Endodermal cell (in vitro differentiated cells): Measurements from ENCODE around the gene GINS2. TPM values are rescaled to one million over a fixed set of nuclear protein-coding genes. Genes with fewer than 3 reads are reported as not detected.

Source experiments
- DNase-seq: peaks from one replicate; pipeline ENCODE4 v3.0.0-alpha.2; 2017
- H3K27ac ChIP-seq: 2 replicates; pipeline ENCODE4 v1.5.1; 2013; ENCODE audit warnings: mild to moderate bottlenecking, low read depth, low read length, moderate library complexity
- H3K27me3 ChIP-seq: 2 replicates; pipeline ENCODE4 v1.6.1; 2013; ENCODE audit warnings: mild to moderate bottlenecking, low read length, moderate library complexity; ENCODE audit not compliant: insufficient read depth, control insufficient read depth, poor library complexity, severe bottlenecking
- H3K36me3 ChIP-seq: 2 replicates; pipeline ENCODE4 v1.7.0; 2013; ENCODE audit warnings: mild to moderate bottlenecking, low read length, moderate library complexity; ENCODE audit not compliant: control insufficient read depth, insufficient read depth
- H3K4me1 ChIP-seq: one replicate; pipeline ENCODE4 v1.7.0; 2013; ENCODE audit warnings: low read length; ENCODE audit not compliant: control insufficient read depth, insufficient read depth
- H3K4me3 ChIP-seq: 2 replicates; pipeline ENCODE4 v1.5.1; 2013; ENCODE audit warnings: mild to moderate bottlenecking, low read length, moderate library complexity
- H3K9ac ChIP-seq: 2 replicates; pipeline ENCODE4 v1.6.1; 2013; ENCODE audit warnings: mild to moderate bottlenecking, low read length, moderate library complexity; ENCODE audit not compliant: poor library complexity, severe bottlenecking; ENCODE audit errors: extremely low read depth
- H3K9me3 ChIP-seq: 2 replicates; pipeline ENCODE4 v1.6.1; 2013; ENCODE audit warnings: mild to moderate bottlenecking, low read length, moderate library complexity; ENCODE audit not compliant: control insufficient read depth
- H3K27ac Mint-ChIP-seq: 2 replicates; pipeline ENCODE4 v1.8.0; 2020; ENCODE audit warnings: mixed read lengths
- H3K27me3 Mint-ChIP-seq: 2 replicates; pipeline ENCODE4 v1.8.0; 2021; ENCODE audit warnings: mild to moderate bottlenecking, mixed read lengths; ENCODE audit not compliant: insufficient read depth
- H3K36me3 Mint-ChIP-seq: 2 replicates; pipeline ENCODE4 v1.8.0; 2020; ENCODE audit warnings: low read depth, mixed read lengths
- H3K4me1 Mint-ChIP-seq: 2 replicates; pipeline ENCODE4 v1.8.0; 2020; ENCODE audit warnings: mixed read lengths
- H3K4me3 Mint-ChIP-seq: 2 replicates; pipeline ENCODE4 v1.8.0; 2020; ENCODE audit warnings: mild to moderate bottlenecking, moderate library complexity, mixed read lengths
- H3K9me3 Mint-ChIP-seq: 2 replicates; pipeline ENCODE4 v1.8.0; 2020; ENCODE audit warnings: mild to moderate bottlenecking, mixed read lengths
- WGBS, 2 experiments: methylation state at CpG; one replicate each; pipeline versions ENCODE4 v1.1.5 to v1.1.7; 2013; ENCODE audit warnings: missing lambda C conversion rate in 2 of 2, mixed read lengths in 1 of 2; ENCODE audit not compliant: insufficient coverage in 1 of 2, insufficient read length in 1 of 2; 5-methylcytosine and 5-hydroxymethylcytosine counted together
- total RNA-seq, 2 donors: library from RNA; stranded (reverse); fragmentation: NEBNext Ultra II Directional in 1 of 2; extraction: Animal tissue kit (Norgen Biotek cat#: 25700) in 1 of 2; gene quantifications; 2 replicates in 1 of 2; 3 replicates in 1 of 2; pipeline ENCODE4 v1.2.1, GENCODE V29; 2021
- TF ChIP-seq, protein P1 (sequence below): fragments of 200-600 bp; sonication (generic); conservative IDR thresholded peaks from 2 replicates; pipeline ENCODE4 v1.5.0; 2021; ENCODE audit warnings: antibody characterized with exemption, mild to moderate bottlenecking

The GINS2 gene
- total RNA-seq, 2 donors from 2014 or later = 32.8 to 42.3 TPM

GRCh38 chr16:85654251-85655095, 34.3 kb downstream of the GINS2 start:
- H3K9me3 Mint-ChIP-seq = no peaks in the 10 kb centered on the region
- peaks cover 65% of the 10 kb centered on the region for H3K36me3 ChIP-seq
- 93 to 99% methylated on average over 14 to 41 of the region's 41 CpGs for WGBS, 2 experiments
- no peak overlapping the region for H3K4me3 Mint-ChIP-seq
- H3K27me3 Mint-ChIP-seq = no peaks in the 10 kb centered on the region
- H3K27me3 ChIP-seq = no peaks in the 10 kb centered on the region
- no peaks in the 10 kb centered on the region for H3K4me1 ChIP-seq
- TF ChIP-seq, protein P1, sequence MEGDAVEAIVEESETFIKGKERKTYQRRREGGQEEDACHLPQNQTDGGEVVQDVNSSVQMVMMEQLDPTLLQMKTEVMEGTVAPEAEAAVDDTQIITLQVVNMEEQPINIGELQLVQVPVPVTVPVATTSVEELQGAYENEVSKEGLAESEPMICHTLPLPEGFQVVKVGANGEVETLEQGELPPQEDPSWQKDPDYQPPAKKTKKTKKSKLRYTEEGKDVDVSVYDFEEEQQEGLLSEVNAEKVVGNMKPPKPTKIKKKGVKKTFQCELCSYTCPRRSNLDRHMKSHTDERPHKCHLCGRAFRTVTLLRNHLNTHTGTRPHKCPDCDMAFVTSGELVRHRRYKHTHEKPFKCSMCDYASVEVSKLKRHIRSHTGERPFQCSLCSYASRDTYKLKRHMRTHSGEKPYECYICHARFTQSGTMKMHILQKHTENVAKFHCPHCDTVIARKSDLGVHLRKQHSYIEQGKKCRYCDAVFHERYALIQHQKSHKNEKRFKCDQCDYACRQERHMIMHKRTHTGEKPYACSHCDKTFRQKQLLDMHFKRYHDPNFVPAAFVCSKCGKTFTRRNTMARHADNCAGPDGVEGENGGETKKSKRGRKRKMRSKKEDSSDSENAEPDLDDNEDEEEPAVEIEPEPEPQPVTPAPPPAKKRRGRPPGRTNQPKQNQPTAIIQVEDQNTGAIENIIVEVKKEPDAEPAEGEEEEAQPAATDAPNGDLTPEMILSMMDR = no peak
- no peak overlapping the region for H3K4me3 ChIP-seq
- no peak overlapping the region for H3K27ac ChIP-seq
- H3K36me3 Mint-ChIP-seq = peaks cover 59% of the 10 kb centered on the region
- no peak for DNase-seq
- no peaks in the 10 kb centered on the region for H3K4me1 Mint-ChIP-seq
- H3K9me3 ChIP-seq = no peaks in the 10 kb centered on the region
- H3K9ac ChIP-seq = no peak overlapping the region
- no peak overlapping the region for H3K27ac Mint-ChIP-seq

DNA sequence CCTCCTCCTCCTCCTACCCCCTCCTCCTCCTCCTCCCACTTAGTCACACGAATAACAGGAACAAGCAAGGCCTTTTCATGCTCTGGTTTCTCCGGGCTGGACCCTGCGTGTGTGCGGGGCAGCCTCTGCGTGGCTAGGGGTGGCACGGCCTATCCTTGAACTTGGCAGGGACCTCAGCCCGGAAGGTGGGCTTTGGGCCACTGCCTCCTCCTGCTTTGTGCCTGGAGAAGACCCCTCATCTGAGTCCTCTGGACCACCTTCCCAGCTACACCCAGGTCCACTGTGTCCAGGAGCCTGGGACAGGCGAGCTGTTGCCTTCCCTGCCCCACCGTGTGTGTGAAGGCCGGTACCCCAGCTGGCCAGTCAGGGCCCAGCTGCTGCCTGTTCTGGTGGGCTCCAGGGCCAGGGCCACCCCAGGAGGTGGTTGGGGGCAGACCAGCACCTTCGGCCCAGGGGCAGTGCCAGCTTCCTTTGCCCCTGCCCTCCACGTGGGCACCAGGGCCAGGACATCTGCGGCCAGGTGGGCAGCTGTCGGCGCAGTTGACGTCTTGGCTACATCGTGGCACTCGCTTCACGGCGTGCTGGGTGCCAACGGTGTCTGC, 35.4 kb downstream of the GINS2 start:
- DNase-seq = no peak
- Mint-ChIP-seq H3K36me3 (peaks cover 55% of the 10 kb centered on the region), H3K27ac (no peak overlapping the region), H3K4me1 (peaks cover 5% of the 10 kb centered on the region), H3K27me3 (no peaks in the 10 kb centered on the region), H3K9me3 (no peaks in the 10 kb centered on the region), H3K4me3 (no peak overlapping the region)
- peaks cover 62% of the 10 kb centered on the region for H3K36me3 ChIP-seq
- H3K9me3 ChIP-seq = no peaks in the 10 kb centered on the region
- H3K4me3 ChIP-seq = no peak overlapping the region
- H3K4me1 ChIP-seq = no peaks in the 10 kb centered on the region
- TF ChIP-seq, protein P1 = no peak
- H3K27me3 ChIP-seq = no peaks in the 10 kb centered on the region
- H3K9ac ChIP-seq = no peak overlapping the region
- 92 to 96% methylated on average over 11 to 21 of the region's 21 CpGs for WGBS, 2 experiments
- peak overlapping the region; percentile 44 for H3K27ac ChIP-seq

DNA sequence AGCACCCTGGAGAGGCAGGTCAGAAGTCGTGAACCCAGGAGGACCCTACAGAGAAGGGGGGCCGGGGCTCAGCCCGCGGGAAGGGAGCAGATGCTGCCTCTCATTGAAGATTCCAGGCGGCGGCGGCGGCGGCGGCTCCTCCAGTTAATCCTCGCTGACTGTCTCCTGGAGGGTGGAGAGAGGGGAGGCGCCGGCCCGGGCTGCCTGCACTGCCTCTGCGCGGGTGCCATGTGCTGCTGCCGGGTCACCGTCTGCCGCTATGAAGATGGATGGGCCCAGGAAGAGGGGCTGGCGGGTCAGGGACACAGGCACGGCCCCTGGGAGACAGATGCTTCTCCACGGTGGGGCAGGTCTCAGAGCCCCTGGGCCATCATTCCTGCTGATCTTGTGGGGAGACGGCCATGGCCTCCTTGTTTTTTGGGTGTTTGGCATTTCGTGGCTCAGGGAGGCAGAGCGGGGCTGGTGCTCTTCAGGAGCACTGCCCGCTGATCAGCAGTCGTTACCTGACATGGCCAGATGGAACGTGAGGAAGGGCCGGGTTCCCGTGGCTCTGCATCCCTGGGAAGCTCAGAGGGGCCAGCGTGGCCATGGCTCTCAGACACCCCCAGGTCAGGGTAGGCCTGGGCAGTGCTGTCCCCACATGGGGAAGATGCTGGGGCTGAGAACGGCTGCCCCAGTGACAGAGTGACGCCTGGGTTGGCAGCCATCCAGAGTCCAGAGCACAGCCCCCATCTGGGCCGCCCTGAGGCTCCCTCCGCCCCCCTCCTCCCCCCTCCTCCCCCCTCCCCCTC, 36.1 kb downstream of the GINS2 start:
- no peak overlapping the region for H3K4me3 Mint-ChIP-seq
- no peaks in the 10 kb centered on the region for H3K27me3 ChIP-seq
- H3K27ac Mint-ChIP-seq = peak overlapping the region; percentile 79
- H3K4me1 Mint-ChIP-seq = peaks cover 5% of the 10 kb centered on the region
- no peak overlapping the region for H3K9ac ChIP-seq
- 76 to 83% methylated on average over 27 to 33 of the region's 35 CpGs for WGBS, 2 experiments
- H3K36me3 ChIP-seq = peaks cover 54% of the 10 kb centered on the region
- H3K9me3 Mint-ChIP-seq = no peaks in the 10 kb centered on the region
- H3K27me3 Mint-ChIP-seq = no peaks in the 10 kb centered on the region
- peaks cover 51% of the 10 kb centered on the region for H3K36me3 Mint-ChIP-seq
- TF ChIP-seq, protein P1 = no peak
- H3K27ac ChIP-seq = peak overlapping the region; percentile 95
- H3K4me3 ChIP-seq = no peak overlapping the region
- H3K4me1 ChIP-seq = no peaks in the 10 kb centered on the region
- H3K9me3 ChIP-seq = no peaks in the 10 kb centered on the region
- DNase-seq = peak; percentile 70
